Posterior cingulate gyrus (tissue), 11 donors: Measurements from ENCODE around the gene VCP.

ENCODE experiments used
- DNase-seq, 10 donors: peaks; one replicate each; pipeline versions ENCODE4 v3.0.0 to v3.0.0-alpha.2; 2020 to 2021; ENCODE audit warnings: mixed read lengths in 3 of 10
- intact Hi-C: fragments of 100-400 bp; cut with DNase I; formaldehyde crosslinking; loops from one replicate; pipeline ENCODE4 v1.15.1; 2023

VCP gene

GRCh38 chr9:35105126-35105525 is 32.7 kb upstream of the VCP start:
- intact Hi-C loops: no loop called here
- DNase-seq: no peak

GRCh38 chr9:35104586-35104985 is 32.2 kb upstream of the VCP start:
- intact Hi-C loops: no loop called here
- peak in 1 of 10 donors; percentile 6 for DNase-seq

GRCh38 chr9:35103660-35104191 is 31.3 kb upstream of the VCP start:
- peak in 1 of 10 donors; percentile 63 for DNase-seq
- intact Hi-C loops: no loop called here

GRCh38 chr9:35102769-35103659 is 30.6 kb upstream of the VCP start, which contains the start of gene STOML2:
STOML2 (minus strand) TSS chr9:35103131; CDS start chr9:35103094, 37 bp downstream.
- intact Hi-C loops: no loop called here
- peak; percentile 94 to 99 (median 97) for DNase-seq

GRCh38 chr9:35102465-35102768 is 30.0 kb upstream of the VCP start:
- intact Hi-C loops: no loop called here
- peak in 2 of 10 donors; percentile 20 to 88 for DNase-seq

GRCh38 chr9:35097573-35097972 is 25.1 kb upstream of the VCP start:
- no peak for DNase-seq
- intact Hi-C loops: loop anchor here (10.0 kb wide), 1 partner anchor 637 kb away; the partner anchor contains the start of genes CREB3 and TLN1

- peak; percentile 74 to 98 (median 88) for DNase-seq
- intact Hi-C loops: loop anchor here (1.0 to 10.0 kb wide), 2 partner anchors 197 to 639 kb away; partner anchors contain the start of genes CREB3 and TLN1
These were observed 23.8 kb upstream of the VCP start, which contains the start of gene PIGO for GRCh38 chr9:35096035-35096849. PIGO (minus strand) TSS chr9:35096591; CDS start chr9:35095565, 1,026 bp downstream.

GRCh38 chr9:35091536-35091935 is 19.1 kb upstream of the VCP start:
- intact Hi-C loops: loop anchor here (10.0 kb wide), 1 partner anchor 643 kb away; the partner anchor contains the start of genes CREB3 and TLN1

GRCh38 chr9:35089434-35089833 is 17.0 kb upstream of the VCP start:
- intact Hi-C loops: no loop called here
- peak in 1 of 10 donors; percentile 4 for DNase-seq

More at GRCh38 chr9:35091536-35091935, 19.1 kb upstream of the VCP start:
- no peak for DNase-seq

GRCh38 chr9:35085078-35085477 is 12.7 kb upstream of the VCP start:
- intact Hi-C loops: no loop called here
- no peak for DNase-seq

- intact Hi-C loops: loop anchor here (1.0 to 10.0 kb wide), 2 partner anchors 7 to 85 kb away; partner anchors contain the start of genes UNC13B and VCP
- DNase-seq: peak; percentile 86 to 99 (median 91)
These were observed 7.3 kb upstream of the VCP start, which contains the start of gene FANCG for GRCh38 chr9:35079426-35080341. FANCG (minus strand) TSS chr9:35079942; CDS start chr9:35079524, 418 bp downstream.

- no peak for DNase-seq
- intact Hi-C loops: loop anchor here (10.0 kb wide), 1 partner anchor 86 kb away; the partner anchor contains the start of gene UNC13B
These were observed 6.6 kb upstream of the VCP start for GRCh38 chr9:35079041-35079425.

GRCh38 chr9:35078066-35078465 is 5.6 kb upstream of the VCP start:
- intact Hi-C loops: loop anchor here (10.0 kb wide), 1 partner anchor 87 kb away; the partner anchor contains the start of gene UNC13B
- DNase-seq: peak in 1 of 10 donors; percentile 69

GRCh38 chr9:35076848-35077247 is 4.4 kb upstream of the VCP start:
- intact Hi-C loops: loop anchor here (10.0 kb wide), 1 partner anchor 88 kb away; the partner anchor contains the start of gene UNC13B
- DNase-seq: peak in 1 of 10 donors; percentile 54

GRCh38 chr9:35075358-35075757 is 2.9 kb upstream of the VCP start:
- DNase-seq: peak in 1 of 10 donors; percentile 1
- intact Hi-C loops: loop anchor here (10.0 kb wide), 1 partner anchor 89 kb away; the partner anchor contains the start of gene UNC13B

GRCh38 chr9:35074791-35075190 is 2.4 kb upstream of the VCP start:
- peak in 1 of 10 donors; percentile 61 for DNase-seq
- intact Hi-C loops: loop anchor here (10.0 kb wide), 1 partner anchor 90 kb away; the partner anchor contains the start of gene UNC13B

GRCh38 chr9:35074141-35074540 is 1.7 kb upstream of the VCP start:
- intact Hi-C loops: loop anchor here (10.0 kb wide), 1 partner anchor 91 kb away; the partner anchor contains the start of gene UNC13B
- peak in 1 of 10 donors; percentile 26 for DNase-seq

- intact Hi-C loops: loop anchor here (2.0 to 10.0 kb wide), 2 partner anchors 82 to 92 kb away; partner anchors contain the start of gene UNC13B
- no peak for DNase-seq
These were observed 821 bp upstream of the VCP start for GRCh38 chr9:35073279-35073612.
